Non-pigmented ciliary epithelial cell (primary cell): ENCODE results near the gene CAPN9.

Experiments used
- DNase-seq: peaks from one replicate; pipeline ENCODE4 v3.0.0-alpha.2; 2010; ENCODE audit warnings: low read depth

The CAPN9 gene

GRCh38 chr1:230851291-230851691 lies 104.1 kb downstream of the CAPN9 start:
- DNase-seq = peak; percentile 60
